Globus pallidus (tissue), 1 donor: ENCODE results near the gene AHNAK.
"Not testable (repeated sequence)": the region's sequence is repeated elsewhere in the genome, so short reads cannot be mapped to it uniquely, and the experiment has no call there.

Experiments used
- DNase-seq: peaks from one replicate; pipeline ENCODE4 v3.0.0-alpha.2; 2015; ENCODE audit warnings: low spot score

The AHNAK gene

DNA sequence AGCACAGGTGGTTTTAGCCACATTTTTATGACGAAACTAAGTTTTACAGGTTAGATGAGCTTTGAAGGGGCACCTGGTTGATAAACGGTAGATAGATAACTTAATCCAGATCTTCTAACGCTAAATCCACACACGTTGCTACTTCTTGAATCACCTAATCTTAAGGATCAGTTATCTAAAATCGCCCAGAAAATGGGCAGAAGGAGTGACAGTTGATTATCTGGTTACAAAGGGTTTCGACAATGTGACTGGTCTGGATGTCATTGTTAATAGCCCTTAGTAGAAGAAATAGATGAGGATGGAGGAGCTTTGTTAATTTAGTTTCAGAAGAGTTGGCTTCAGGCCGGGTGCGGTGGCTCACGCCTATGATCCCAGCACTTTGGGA, 84.1 kb downstream of the AHNAK start:
- DNase-seq: no peak

DNA sequence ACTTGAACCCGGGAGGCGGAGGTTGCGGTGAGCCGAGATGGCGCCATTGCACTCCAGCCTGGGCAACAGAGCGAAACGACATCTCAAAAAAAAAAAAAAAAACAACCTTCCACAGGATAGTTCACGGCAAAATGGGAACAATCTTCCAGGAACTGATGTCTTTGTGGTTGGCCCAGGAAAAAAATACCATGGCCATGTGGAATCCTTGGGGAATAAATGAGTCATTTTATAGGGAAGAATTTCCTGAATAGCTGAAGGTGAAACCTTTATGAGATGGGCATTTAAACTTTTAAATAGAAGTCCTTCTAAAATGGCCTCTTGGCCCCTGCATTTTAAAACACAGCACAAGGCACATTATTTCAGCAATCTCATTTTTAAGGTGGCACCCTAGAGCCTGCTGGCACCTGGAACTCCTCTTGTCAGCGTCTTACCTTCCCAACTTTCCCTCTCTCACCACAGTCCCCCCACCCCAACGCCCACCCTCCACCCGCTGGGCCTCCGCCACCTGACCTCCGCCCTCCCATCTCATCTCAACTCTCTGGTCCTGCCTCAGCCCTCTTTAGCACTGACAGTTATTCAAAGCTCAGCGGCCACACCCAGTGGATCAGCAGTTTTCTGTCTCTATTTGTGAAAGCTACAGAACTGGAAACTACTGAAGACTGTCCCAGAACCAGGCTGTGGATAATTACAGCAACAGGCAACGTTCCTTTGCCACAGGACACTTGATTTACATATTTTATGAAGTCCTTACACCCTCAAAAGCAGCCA, 84.7 kb downstream of the AHNAK start:
- DNase-seq: no peak

DNA sequence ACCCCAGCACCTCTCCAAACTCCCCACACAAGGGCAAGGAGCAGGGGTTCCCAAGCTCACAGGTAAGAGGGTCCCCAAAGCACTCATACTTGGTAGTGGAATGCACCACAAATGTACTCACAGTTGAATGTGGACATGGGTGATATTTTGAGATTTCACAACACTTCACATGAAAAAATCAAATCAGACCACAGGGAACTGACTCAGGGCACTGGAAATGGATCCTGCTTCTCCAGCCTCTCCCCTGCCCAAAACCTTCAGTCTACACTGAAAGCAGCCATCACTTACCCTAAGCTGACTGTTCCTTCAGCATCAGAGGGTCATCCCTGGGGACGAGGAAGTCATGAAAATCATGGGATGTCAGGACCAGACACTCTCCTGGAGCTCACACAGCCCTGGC, 87.5 kb downstream of the AHNAK start:
- DNase-seq: no peak

- no peak for DNase-seq
These were observed 88.2 kb downstream of the AHNAK start for GRCh38 chr11:62458212-62459002.

- no peak for DNase-seq
These were observed 89.1 kb downstream of the AHNAK start for GRCh38 chr11:62457478-62457877.

DNA sequence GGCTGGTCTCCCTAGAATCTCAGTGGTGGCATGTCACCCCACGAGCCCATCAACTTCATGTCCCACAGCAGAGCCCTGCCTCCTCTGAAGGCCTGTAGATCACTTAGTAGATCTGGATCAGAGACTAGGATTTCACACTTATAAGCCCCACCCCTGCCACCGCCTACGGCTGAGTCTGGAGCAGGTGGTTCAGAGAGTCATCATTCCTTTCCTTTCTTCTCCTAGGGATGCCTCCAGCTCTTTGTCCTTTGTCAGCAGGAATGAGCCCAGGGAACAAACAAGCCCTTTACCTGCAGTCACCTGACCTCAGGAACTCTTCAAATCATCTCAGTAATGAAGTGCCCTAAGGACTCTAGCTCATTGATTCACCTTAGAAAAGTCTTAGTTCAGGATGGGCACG, 90.0 kb downstream of the AHNAK start:
- DNase-seq: no peak

GRCh38 chr11:62452839-62453468, 93.7 kb downstream of the AHNAK start:
- DNase-seq: no peak

DNA sequence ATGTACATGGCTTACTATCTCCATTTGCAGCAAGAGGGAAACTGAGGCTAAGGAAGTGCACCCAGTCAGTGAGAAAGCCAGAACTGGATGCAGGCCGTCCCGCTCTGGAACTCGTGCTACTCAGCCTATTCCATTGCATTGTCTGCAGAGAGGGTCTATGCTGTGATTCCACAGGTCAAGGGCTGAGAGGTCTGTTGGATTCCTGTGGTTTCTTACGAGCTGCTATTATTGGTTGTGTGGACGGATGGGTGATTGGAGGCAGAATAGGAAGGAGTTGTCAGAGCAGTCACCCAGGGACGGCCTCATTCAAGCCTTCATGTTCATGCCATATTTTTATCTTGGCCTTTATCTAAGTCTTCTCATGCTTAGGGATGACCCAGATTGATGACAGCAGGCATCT, 94.3 kb downstream of the AHNAK start:
- DNase-seq: no peak

- no peak for DNase-seq
These were observed 95.4 kb downstream of the AHNAK start for GRCh38 chr11:62451241-62451621.

GRCh38 chr11:62450543-62451240, 95.9 kb downstream of the AHNAK start:
- no peak for DNase-seq

- not testable (repeated sequence) for DNase-seq
These were observed 96.7 kb downstream of the AHNAK start for GRCh38 chr11:62449912-62450311.

- no peak for DNase-seq
These were observed 97.2 kb downstream of the AHNAK start for GRCh38 chr11:62449451-62449851.

DNA sequence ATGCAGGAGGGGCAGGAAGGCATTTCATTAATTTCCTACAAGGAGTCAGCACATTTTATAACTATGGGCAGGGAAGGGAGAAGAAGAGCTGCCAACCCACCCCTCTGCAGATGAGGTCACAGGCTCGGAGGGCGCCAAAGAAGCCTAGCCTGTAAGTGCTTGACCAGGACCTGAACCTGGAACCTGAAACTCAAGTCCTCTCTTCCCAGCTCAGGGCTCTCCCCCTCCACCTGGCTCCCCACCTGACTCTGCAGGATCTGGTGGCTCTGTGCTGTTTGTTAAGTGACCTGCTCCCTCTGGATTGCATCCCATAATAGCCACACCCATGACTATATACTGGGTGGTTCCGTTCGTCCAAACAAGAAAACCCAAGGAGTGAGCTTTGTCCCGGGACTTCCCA, 100.5 kb downstream of the AHNAK start:
- no peak for DNase-seq

DNA sequence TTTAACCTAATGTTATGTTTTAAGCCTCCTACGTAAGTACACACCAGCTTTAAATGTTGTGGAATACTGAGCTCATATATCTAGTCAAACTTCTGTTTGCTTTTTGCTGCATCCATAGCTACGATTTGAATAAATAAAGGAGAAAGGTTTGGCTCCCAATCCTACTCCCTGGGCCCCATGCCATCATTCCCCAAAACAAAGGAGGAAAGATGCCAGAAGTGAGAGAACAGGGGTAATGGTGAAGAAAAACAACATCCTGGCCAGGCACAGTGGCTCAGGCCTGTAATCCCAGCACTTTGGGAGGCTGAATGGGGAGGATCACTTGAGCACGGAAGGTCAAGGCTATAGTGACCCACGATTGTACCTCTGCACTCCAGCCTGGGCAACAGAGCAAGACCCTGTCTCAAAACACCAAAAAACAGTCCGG, 101.3 kb downstream of the AHNAK start:
- no peak for DNase-seq

GRCh38 chr11:62444835-62445234, 101.8 kb downstream of the AHNAK start:
- no peak for DNase-seq

DNA sequence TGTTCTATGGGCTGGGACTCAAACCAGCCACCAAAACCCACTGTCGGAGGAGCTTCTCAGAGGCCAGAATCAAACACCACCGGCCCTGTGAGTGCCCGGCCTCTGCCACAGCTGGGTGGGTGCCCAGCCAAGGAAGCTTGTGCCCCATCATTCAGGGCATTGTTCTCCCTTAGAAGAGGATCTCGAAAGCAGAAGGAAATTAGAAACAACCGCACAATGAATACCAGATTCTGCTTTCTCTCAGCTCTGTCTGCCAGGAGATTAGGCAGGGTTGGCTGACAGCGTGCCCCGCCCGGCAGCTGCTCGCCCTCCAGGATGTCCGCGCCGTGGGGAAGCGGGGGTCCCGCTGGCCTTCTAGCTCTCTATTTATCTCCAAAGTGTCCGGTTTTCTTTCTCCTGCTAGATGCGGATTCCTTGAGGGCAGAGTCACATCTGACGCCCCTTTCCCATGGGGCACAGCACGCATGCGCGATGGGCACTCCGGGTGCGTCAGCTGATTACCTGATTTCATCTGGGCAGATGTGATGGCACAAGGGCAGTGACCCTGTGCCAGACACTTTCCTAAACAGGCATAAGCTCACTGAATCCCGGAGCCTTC, 102.3 kb downstream of the AHNAK start:
- peak; percentile 79 for DNase-seq

GRCh38 chr11:62443390-62444235, 103.0 kb downstream of the AHNAK start:
- peak; percentile 39 for DNase-seq

DNA sequence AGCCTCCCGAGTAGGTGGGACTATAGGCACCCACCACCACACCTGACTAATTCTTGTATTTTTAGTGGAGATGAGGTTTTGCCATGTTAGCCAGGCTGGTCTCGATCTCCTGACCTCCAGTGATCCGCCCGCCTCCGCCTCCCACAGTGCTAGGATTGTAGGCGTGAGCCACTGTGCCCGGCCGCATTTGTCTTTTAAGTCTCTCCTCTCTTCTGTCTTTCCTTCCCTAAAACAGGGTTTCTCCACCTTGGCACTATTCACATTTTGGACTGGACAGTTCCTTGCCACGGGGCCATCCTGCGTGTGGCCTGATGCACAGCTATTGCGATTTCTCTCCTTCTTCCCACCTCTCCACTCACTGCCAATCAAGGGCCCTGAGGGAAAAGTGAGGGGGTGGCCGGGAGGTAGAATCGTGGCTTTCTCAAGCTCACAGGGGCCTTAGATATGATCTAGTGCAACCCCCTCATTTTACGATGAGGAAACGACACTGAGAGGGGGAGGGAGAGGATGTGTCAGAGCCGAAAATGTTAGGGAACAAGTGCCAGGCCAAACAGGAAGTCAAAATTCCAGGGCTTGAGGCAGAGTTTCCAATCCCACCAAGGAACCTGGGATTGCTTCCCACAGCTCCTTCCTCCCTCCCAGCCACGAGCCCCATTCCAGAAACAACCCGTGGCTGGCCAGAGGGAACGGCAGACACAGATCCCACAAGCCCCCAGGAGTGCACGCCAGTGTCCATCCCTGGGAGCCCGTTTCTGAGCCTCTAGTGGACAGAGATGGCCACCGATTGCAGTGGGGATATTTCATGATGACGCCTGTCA, 106.6 kb downstream of the AHNAK start:
- no peak for DNase-seq

GRCh38 chr11:62438641-62439040, 108.0 kb downstream of the AHNAK start:
- DNase-seq: no peak

GRCh38 chr11:62437616-62438015, 109.0 kb downstream of the AHNAK start:
- no peak for DNase-seq
